HG03045 (cell line): Measurements from ENCODE around the gene ZNF665.
"Not testable (repeated sequence)": the region's sequence is repeated elsewhere in the genome, so short reads cannot be mapped to it uniquely, and the experiment has no call there.

Experiments
- ATAC-seq: cut with Tn5 transposase; IDR thresholded peaks from one replicate; pipeline ENCODE4 v1.9.1; 2021; ENCODE audit warnings: mild to moderate bottlenecking, moderate library complexity; ENCODE audit not compliant: unreplicated experiment

Gene ZNF665

GRCh38 chr19:53192771-53193534 lies at the start of gene ZNF665:
Gene ZNF665 (minus strand): TSS chr19:53193358. CDS start chr19:53182898, 10,460 bp downstream.
- no peak for ATAC-seq

GRCh38 chr19:53237114-53237777 lies 44.1 kb upstream of the ZNF665 start:
- ATAC-seq = no peak

DNA sequence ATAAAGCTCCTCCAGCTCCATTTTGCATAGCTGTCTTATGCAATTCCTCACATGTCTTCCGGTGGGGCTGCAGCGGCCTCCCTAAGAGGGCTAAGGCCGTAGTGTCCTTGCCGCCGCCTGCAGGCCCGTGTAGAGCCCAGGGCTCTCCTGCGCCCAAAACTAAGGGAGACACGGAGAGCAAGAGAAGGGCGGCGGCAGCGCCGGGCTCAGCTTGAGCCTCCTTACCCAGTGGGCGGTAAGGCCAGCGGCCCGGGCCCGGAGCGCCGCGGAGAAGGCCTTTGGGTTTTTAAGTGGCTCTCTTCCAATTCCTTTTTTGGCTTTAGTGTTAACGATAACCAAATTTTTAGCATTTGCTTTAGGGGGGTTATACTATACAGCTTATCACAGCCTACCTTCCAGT lies 31.4 kb upstream of the ZNF665 start:
- no peak for ATAC-seq

DNA sequence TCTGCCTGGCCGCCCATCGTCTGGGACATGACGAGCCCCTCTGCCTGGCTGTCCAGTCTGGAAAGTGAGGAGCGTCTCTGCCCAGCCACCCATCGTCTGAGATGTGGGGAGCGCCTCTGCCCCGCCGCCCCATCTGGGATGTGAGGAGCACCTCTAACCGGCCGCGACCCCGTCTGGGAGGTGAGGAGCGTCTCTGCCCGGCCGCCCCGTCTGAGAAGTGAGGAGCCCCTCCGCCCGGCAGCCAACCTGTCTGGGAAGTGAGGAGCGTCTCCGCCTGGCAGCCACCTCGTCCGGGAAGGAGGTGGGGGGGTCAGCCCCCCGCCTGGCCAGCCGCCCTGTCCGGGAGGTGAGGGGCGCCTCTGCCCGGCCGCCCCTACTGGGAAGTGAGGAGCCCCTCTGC lies 29.6 kb upstream of the ZNF665 start:
- ATAC-seq = not testable (repeated sequence)

DNA sequence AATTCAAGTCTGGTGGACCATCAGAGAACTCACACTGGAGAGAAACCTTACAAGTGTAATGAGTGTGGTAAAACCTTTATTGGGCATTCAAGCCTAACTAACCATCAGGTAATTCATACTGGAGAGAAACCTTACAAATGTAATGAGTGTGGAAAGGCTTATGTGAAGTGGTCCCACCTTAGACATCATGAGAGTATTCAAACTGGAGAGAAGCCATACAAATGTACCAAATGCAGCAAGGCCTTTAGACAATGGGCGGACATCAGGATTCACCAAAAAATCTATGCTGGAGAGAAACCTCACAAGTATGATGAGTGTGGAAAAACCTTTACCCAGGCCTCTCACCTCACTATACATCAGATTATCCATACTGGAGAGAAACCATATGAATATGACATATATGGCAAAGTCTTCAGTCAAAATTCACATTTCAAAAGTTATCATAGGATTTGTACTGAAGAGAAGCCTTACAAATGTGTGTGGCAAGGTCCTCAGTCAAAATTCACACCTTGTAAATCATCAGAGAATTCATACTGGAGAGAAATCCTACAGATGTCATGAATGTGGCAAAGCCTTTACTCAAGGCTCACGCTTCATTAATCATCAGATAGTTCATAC lies 19.7 kb upstream of the ZNF665 start:
- ATAC-seq = no peak

DNA sequence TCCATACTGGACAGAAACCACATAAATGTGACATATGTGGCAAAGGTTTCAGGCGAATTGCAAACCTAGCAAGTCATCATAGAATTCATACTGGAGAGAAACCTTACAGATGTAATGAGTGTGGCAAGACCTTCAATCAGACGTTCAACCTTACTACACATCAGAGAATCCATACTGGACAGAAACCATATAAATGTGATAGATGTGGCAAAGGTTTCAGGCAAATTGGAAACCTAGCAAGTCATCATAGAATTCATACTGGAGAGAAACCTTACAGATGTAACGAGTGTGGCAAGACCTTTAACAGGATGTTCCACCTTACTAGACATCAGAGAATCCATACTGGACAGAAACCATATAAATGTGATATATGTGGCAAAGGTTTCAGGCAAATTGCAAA lies 18.4 kb upstream of the ZNF665 start:
- ATAC-seq = not testable (repeated sequence)

DNA sequence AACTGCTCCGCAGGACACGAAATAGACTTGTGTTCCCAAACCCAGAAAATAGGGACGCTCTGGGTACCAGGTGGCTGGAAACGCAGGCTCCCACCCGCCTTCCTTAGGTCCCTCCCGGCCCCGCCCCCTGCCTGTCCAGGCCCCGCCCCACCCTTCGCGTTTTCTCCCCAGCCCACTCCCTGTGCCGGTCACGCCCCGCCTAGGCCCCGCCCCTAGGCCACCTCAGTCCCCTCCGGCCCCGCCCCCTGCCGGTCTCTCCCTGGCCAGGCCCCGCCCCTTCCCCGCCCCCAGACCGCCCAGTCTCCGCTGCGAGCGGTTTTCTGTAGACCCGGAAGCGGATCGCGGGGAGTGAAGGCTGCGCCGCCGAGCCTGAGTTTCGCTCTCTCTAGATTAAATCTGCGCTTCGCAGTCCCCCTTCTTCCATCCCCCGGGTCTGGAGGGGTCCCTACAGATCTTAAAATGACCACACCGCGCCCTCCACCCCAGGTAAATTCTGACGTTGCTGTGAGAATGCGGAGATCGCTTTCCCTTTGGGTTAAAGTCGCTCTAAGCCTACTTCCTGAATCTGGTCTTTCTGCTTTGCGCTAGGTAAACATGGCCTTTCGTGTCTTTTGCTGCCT lies 3.7 kb upstream of the ZNF665 start:
- ATAC-seq = no peak

GRCh38 chr19:53195265-53195903 lies 2.2 kb upstream of the ZNF665 start:
- ATAC-seq = no peak

- no peak for ATAC-seq
Observed at GRCh38 chr19:53193535-53194222, 521 bp upstream of the ZNF665 start.

DNA sequence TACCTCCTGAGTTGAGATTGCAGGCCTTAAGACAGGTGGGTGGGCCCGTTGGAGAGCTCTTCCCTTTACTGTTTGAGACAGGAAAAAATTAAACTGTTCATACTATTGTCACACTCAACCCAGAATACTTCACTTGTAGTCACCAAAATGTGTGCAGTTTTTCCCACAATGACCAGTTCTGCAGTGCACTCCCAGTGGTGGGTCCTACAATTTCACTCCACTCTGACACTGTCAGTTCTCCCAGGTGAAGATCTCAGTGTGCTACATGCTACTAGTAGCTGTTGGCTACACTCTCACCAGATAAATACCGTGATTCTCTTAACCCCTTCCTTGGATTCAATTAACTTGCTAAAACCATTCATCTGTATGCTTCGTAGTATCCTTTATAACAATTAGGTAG lies 2.9 kb downstream of the ZNF665 start:
- ATAC-seq = no peak

- not testable (repeated sequence) for ATAC-seq
Observed at GRCh38 chr19:53189691-53190198, 3.4 kb downstream of the ZNF665 start.

- ATAC-seq = not testable (repeated sequence)
Observed at GRCh38 chr19:53185155-53185882, 7.8 kb downstream of the ZNF665 start.

DNA sequence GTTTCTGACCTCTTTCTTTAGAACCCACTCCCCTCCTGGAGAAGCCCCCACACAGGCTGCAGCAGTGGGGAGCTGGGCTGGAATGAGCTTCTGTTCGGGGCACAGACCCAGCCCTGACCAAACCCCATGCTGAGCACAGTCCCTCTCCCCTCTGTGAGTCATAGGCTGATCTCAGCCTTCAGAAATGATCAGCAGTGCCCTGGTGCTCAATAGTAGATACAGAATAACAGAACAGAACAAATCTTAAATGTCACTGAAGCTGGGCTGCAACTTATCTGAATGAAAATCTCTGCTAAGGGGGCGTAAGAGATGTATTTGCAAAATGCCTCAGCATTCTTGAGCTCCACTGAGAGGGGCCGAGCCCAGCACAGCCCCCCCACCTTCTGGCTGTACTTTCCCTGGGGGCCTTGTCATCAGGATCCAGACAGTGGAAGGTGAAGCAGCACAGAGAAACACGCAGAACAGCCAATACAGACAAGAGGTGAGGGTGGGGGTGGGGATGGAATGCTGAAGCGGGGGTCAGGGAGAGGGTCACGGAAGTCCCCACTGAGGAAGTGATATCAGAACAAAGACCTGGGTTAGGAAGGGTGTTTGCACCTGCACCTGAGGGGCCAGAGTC lies 9.9 kb downstream of the ZNF665 start:
- no peak for ATAC-seq

- no peak for ATAC-seq
Observed at GRCh38 chr19:53182202-53182601, 11.0 kb downstream of the ZNF665 start.

DNA sequence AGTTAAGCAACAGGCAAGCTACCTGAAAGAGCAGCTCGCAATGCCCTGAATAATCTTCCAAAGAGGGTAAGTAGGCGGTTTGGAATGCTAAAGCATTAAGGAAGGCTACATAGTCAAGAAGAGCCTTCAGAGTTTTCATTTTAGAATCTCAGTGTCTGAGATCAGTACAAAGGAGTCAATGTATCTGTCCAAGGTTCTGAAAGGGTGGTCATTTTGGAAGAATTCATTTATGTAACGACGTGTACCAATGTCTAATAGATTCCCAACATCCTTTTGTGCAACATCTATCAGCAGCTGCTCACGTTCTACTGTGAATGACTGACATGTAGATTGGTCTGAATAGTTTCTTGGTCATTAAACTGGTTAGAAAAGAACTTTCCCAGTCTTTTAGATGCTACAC lies 15.2 kb downstream of the ZNF665 start:
- no peak for ATAC-seq

DNA sequence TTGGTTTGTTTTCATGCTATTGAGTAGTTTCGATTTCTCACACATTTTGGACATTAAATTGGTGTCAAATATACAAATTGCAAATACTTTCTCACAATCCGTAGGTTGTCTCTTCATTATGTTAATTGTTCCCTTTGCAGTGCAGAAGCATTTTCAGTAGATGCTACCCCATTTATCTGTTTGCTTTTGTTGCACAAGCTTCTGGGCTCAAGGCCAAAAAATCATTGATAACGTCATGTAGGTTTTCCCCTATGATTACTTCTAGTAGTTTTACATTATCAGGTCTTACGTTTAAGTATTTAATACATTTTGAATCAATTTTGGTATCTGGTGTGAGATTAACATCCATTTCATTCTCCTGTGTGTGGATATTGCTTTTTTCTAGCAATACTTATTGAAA lies 20.3 kb downstream of the ZNF665 start:
- ATAC-seq = no peak

DNA sequence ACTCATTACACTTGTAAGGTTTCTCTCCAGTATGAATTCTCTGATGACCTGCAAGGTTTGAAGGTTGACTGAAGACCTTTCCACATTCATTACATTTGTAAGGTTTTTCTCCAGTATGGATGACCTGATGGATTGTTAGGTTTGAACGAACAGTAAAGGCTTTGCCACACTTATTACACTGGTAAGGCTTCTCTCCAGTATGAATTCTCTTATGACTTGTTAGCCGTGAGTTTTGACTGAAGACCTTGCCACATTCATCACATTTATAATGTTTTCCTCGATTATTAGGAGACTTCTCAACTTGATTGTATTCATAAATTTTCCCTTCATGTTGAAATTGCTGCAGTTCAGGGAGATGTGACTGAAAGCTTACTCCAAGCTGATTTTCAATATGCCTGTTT lies 27.5 kb downstream of the ZNF665 start:
- ATAC-seq = no peak

GRCh38 chr19:53161123-53161522 lies 32.0 kb downstream of the ZNF665 start:
- ATAC-seq = no peak

GRCh38 chr19:53160350-53160749 lies 32.8 kb downstream of the ZNF665 start:
- no peak for ATAC-seq
